ENCODE measurements around the gene MYH11.
A peak's percentile ranks its signal among the peaks of the same experiment; 100 is the strongest.
"Not testable (repeated sequence)": the region's sequence is repeated elsewhere in the genome, so short reads cannot be mapped to it uniquely, and the experiment has no call there.

Gene MYH11

DNA sequence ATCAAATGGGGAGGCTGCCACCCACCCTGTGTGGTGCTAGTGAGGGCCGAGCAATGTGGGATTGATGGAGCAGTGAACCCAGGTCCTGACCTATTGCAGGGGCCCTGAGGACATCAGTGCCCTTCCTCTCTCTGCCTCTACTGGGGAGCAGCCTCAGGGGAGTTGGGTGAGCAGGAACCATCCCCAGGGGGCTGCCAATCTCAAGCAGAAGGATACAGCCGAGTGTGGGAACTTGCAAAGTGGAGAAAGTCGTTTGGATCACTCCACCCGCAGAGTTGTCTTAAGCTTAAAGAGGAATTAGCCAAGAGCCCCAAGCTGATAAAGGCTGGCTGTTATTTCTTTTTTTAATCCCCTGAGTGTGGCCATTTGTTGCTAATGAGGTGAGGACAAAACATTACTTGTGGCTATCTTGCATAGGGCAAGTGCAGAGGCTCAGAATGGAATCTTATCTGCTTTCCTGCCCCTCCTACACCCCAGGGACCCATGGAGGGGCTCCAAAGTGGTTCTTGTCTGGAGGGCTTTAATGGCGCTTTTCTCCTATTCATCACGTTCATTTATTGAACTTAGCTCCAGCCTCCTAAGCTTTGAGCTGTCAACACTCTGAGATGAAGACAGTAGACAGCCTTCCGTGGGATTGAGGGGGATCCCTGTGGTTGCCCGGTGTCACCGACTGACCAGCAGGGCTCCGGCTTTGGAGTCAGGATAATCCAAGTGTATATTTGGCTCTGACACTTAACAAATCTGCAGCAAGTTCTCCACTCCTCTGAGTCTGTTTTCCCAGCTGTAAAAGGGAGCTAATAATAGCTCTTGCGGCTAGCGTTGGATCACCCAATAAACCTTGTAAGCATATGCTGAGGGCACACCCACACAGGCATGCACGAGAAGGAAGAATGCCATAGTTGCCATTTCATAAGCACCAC, 45.1 kb downstream of the MYH11 start:
- intact Hi-C loops (cut with DNase I), result no loop called here
- DNase-seq, result peak in 1 of 10 donors; percentile 30

- intact Hi-C loops (cut with DNase I), result no loop called here
- peak in 1 of 10 donors; percentile 22 for DNase-seq
Measured at GRCh38 chr16:15810949-15811348, 45.9 kb downstream of the MYH11 start.

DNA sequence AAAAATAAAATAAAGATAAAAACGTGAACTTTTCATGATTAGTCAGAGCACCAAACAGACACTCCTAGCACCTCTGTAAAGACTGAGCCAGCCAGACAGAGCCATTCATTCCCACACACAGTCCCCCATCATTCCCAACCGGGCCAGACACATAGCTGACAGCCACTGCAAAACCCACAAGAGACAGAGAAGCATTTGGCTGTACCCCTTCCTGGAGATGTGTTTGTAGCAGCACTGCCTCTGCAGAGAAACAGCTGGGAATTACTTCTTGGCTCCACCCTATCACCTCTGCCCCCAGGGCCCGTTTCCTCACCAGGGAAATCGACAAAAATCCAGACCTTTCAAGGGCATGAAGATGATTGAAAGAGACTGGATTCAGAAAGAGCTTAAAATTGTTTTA, 46.4 kb downstream of the MYH11 start:
- intact Hi-C loops (cut with DNase I), result no loop called here
- DNase-seq, result peak in 1 of 10 donors; percentile 35

DNA sequence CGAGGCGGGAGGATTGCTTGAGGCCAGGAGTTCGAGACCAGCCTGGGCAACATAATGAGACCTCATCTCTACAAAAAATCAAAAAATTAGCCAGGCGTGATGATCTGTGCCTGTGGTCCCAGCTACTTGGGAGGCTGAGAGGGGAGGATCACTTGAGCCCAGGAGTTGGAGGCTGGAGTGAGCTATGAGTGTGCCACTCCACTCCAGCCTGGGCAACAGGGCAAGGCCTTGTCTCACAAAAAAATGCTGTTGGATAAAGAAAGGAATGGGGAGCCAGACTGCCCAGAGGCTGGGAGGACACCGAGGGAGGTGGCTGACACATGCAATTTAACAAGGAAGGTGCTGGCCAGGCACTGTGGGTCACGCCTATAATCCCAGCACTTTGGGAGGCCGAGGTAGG, 47.5 kb downstream of the MYH11 start:
- DNase-seq, result peak in 1 of 10 donors; percentile 2
- intact Hi-C loops (cut with DNase I), result not testable (repeated sequence)

DNA sequence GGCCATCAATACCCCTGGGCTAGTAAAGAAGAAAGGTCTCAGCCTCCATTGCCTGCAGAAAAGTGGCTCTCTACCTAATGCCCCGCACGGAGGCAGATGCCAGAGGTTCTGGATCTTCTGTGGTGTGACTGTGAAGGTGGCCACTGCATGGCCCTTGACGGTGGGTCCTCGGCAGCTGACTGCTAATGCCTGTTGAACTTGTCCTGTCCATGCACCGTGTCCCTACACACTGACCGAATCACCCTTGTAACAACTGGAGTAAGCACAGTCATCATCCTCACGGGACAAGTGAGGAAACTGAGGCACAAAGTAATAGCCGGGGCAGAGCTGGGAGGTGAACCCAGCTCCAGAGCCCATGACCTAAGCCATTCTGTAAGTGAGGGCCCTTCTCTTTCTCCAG, 48.8 kb downstream of the MYH11 start:
- intact Hi-C loops (cut with DNase I), result no loop called here

DNA sequence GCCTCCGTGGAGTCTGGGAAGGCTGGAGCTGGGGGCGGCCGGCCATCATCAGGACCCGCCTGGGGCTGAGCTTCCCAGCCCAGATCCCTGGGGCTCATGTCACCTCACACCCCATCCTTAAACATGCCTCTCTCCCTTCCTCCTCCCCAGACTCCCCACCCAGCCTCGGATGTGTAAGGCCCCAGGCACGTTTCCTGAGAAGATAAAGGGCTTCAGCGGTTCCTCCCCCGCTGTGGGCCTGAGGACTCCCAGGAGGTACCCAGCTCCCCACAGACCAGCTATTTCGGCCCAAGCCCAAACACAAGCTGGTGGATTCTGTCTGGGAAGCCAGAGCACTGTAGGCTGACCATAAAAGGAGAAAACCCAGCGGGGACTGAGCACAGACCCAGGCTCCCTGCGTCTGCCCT, 49.2 kb downstream of the MYH11 start:
- intact Hi-C loops (cut with DNase I), result no loop called here
- DNase-seq, result peak in 1 of 10 donors; percentile 58

More for the DNA sequence above, 48.8 kb downstream of the MYH11 start:
- peak in 1 of 10 donors; percentile 37 for DNase-seq

- DNase-seq, result peak in 1 of 10 donors; percentile 36
- intact Hi-C loops (cut with DNase I), result no loop called here
Measured at GRCh38 chr16:15803618-15804017, 53.2 kb downstream of the MYH11 start.

DNA sequence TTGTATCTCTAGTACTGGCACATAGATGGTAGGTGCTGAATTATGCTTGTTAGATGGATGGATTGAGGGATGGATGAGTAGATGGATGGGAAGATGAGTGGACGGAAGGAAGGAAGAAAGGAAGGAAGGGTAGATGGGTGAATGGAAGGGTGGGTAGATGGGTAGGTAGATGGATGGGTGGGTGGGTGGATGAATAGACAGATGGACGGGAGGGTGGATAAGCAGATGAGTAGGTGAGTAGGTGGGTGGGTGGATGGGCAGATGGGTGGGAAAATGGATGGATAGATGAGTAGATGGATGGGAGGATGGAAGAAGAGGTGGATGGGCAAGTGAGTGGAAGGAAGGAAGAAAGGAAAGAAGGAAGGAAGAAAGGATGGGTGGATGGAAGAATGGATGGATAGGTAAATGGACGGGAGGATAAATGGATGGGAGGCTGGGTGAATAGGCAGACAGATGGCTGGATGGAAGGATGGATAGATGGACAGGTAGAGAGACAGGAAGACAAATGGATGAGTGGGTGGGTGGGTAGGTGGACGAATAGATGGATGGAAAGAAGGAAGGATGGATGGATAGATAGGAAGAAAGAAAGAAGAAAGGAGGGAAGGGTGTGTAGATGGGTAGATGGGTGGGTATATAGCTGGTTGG, 56.9 kb downstream of the MYH11 start:
- no peak for DNase-seq
- intact Hi-C loops (cut with DNase I), result no loop called here

DNA sequence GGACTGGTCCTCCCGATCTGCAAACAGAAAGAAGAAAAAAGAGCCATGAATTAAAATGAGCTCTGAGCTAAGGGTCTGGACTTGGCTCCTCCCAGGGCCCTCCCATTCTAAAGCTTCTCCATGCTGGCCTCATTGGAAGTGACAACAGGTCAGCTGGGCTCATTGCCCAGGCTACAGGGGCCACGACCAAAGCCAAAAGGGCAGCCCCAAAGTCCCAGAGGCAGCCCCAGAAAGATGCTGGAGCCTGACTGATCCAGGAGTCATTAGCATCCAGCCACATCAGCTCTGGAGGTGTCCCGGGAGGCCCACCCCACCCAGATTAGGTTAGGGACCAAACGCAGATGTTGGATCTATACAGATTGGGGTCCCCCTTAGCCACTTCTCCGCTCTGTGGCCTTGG, 58.2 kb downstream of the MYH11 start:
- intact Hi-C loops (cut with DNase I), result no loop called here
- no peak for DNase-seq

DNA sequence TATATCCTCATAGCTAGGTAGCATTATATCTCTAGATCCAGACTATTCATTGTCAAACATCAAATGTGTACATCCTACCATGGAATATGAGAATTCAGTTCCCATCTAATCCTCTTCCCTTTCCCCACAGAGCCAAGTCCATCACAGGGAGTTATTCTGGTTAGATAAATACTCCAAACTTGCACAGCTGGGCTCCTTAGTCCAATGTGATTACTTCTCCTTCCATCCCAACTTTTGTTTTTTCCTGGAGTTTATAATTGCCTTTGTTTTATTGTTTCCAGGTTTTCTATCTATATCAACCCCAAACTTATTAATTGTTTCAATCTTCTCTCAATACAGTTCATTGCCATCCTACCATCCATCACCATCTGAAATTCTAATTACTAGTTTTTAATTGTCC, 59.9 kb downstream of the MYH11 start:
- intact Hi-C loops (cut with DNase I), result no loop called here
- no peak for DNase-seq

GRCh38 chr16:15795615-15796014, 61.2 kb downstream of the MYH11 start:
- intact Hi-C loops (cut with DNase I), result no loop called here
- no peak for DNase-seq

- intact Hi-C loops (cut with DNase I), result no loop called here
- no peak for DNase-seq
Measured at GRCh38 chr16:15792563-15792971, 64.3 kb downstream of the MYH11 start.

DNA sequence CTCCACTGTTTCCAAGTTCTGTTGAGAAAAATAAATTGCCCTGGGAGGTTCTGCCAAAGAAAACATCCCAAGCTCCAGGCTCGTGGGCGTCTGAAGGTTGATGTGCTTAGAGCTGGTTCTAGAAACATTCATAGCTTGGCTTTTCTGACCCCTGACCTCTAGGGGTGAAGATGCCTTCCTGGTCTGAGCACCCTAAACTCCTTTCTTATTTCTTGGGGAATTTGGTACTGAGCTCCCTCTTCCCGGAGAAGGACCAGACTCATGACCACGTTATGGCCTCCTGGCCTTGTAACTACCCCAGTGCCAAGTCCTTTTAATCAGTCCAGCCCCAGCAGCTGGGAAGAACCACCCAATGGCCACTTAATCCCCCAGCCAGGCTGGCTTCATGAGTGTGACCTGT, 66.4 kb downstream of the MYH11 start:
- no peak for DNase-seq
- intact Hi-C loops (cut with DNase I), result no loop called here

GRCh38 chr16:15789816-15790215, 67.0 kb downstream of the MYH11 start:
- DNase-seq; intact Hi-C loops (cut with DNase I): not testable (repeated sequence)

- intact Hi-C loops (cut with DNase I), result no loop called here
- DNase-seq, result no peak
Measured at GRCh38 chr16:15788846-15789239, 68.0 kb downstream of the MYH11 start.

- intact Hi-C loops (cut with DNase I), result no loop called here
- DNase-seq, result no peak
Measured at GRCh38 chr16:15786501-15786900, 70.3 kb downstream of the MYH11 start.

GRCh38 chr16:15785386-15786059, 71.3 kb downstream of the MYH11 start:
- intact Hi-C loops (cut with DNase I), result no loop called here
- DNase-seq, result no peak

DNA sequence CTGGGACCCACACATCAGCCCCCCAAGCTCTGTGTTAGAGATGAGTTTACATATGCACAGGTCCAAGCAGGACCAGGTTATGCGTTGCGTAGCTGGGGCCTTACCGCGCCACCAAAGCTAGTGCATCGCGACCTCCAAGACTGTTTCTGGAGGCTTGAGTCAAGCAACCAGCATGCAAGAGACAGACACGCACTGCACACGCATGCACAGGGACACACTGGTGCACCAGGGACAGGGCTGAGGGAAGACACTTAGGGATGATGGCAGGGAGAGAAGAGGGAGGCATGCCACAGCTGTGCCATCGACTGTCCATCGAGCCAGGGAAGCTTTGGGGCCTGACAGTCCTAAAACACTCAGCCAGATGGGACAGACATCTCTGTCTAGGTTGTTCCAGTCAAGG, 72.8 kb downstream of the MYH11 start:
- intact Hi-C loops (cut with DNase I), result no loop called here

GRCh38 chr16:15782573-15783365, 74.1 kb downstream of the MYH11 start:
- intact Hi-C loops (cut with DNase I), result no loop called here

More for the DNA sequence above, 72.8 kb downstream of the MYH11 start:
- no peak for DNase-seq

DNA sequence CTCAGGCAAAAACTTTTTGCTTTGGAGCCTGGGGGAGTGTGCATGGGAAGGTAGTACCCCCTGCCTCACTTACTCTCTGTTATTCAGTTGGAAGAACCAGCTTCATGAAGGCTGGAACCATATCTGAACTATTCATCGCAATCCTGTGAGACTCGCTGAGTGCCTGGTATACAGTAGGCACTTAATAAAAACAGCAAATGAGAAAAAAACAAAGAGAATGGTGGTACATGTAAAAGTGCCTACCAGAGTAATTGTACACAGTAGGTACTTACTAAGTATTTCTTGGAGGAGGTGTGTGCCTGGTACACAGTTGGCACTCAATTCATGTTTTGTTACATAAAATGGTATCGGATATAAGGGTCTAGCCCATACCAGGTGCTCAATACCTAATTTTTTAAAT, 75.2 kb downstream of the MYH11 start:
- intact Hi-C loops (cut with DNase I), result no loop called here

More at GRCh38 chr16:15782573-15783365, 74.1 kb downstream of the MYH11 start:
- DNase-seq, result no peak

More for the DNA sequence above, 75.2 kb downstream of the MYH11 start:
- no peak for DNase-seq

All from posterior cingulate gyrus (tissue), 11 donors.